GM19043 (cell line): Measurements from ENCODE around the gene RPE.

Experiments
- ATAC-seq: cut with Tn5 transposase; IDR thresholded peaks from one replicate; pipeline ENCODE4 v1.9.1; 2021; ENCODE audit warnings: low read depth; ENCODE audit not compliant: unreplicated experiment

RPE gene

DNA sequence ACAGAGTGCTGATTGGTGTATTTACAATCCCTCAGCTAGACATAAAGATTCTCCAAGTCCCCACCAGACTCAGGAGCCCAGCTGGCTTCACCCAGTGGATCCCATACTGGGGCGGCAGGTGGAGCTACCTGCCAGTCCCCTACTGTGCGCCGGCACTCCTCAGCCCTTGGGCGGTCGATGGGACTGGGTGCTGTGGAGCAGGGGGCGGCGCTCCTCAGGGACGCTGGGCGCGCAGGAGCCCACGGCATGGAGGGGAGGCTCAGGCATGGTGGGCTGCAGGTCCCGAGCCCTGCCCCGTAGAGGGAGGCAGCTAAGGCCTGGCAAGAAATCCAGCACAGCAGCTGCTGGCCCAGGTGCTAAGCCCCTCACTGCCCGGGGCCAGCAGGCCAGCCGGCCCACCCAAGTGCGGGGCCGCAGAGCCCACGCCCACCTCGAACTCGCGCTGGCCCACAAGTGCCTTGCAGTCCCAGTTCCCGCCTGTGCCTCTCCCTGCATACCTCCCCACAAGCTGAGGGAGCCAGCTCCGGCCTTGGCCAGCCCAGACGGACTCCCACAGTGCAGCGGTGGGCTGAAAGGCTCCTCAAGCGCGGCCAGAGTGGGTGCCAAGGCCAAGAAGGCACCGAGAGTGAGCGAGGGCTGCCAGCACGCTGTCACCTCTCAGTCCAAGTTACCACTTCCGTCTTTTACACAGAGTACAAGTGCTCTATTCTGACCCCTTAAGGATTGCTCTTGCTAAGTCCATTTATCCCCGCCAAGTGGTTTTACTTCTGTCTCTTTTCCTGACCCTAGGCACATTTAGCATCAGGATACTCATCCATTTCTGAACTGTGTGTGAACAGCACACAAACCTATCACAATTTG lies 1.7 kb upstream of the RPE start:
- ATAC-seq, result no peak

DNA sequence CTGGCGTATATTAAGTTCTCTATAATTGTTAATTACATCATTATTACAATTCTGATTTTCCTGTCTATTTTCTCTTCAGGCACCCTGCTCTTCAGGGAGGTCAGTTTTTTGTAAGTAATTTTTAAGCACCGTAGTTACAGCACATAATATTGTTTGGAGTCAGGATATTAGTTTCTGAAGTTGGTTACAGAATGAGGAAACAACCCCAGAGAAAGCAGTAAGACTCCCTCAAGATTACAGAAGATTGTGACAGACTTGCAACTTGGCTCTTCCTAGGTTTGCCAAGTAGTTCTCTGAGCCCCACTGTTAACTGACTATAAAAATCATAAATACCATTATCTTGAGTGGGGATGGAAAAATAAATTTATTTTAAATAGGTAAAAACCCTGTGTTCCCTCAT lies 921 bp downstream of the RPE start:
- no peak for ATAC-seq

DNA sequence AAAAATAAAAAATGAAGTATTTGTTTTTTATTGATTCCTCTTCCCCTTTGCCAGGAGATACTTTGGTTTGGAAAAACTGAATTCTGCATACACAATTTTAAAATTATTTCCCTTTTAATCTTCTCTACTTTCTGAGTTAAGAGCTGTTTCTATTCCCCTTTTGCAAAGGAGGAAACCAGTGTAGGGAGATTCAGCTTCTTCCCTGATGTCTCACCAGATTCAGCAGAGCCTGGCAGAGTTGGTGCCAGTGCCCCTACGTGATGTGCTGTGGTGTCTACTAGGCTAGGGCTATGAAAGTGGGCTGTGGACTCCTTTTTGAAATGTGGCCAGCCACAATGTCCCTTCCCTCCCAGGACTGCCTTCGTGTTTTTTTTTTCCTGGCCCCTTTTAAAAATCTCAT lies 2.4 kb downstream of the RPE start:
- no peak for ATAC-seq

DNA sequence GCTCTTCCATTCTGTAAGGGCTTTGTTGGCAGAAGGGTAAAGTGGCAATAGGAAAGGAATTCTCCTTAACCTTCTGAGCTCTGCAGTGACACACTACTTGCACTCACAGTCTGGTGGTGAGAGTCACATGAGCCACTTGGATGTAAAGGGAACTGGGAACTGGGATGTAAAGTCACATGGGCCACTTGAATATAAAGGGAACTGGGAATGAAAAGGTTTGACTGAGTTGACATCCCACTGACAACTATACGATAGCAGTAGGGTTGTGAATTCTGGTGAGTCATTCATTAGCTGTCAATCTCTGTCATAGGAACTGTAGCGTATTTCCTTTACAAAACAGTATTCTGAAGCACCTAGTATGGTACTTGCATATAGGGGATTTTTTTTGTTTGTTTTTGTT lies 5.5 kb downstream of the RPE start:
- no peak for ATAC-seq

DNA sequence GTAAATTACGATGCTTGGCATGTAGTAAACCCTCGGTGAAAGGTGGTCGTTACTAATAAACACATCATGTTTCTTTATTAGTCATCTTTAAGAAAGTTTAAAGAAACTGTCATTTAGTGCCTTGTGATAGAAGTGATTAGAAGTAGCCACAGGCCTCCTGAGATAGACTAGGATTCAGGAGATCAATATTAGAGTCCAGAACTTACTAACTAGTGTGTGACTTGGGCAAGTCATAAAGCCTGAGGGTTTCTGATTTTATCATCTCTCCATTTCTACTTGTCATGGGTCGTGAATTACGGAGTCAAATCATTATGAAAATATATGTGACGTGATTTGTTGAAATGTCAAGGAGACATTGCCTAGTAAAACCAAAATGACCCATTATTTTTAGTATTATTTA lies 6.7 kb downstream of the RPE start:
- no peak for ATAC-seq

DNA sequence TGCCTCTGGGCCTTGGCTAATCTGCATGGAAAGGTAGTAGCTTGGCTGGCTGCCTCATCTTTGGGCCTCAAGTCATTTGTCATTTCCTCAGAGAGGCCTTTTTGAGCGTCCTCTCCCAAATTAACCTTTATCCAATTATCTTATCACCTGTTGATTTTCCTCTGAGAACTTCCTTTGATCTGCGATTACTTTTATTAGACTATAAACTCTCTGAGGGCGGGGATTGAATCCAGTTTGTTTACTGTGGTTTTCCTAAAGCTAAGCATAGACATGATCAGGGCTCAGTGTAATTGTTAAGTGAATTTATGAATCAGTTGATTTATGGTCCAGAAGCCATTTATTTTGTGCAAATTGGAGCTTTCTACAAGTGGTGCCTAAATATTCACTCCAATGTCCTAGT lies 7.5 kb downstream of the RPE start:
- ATAC-seq, result no peak

DNA sequence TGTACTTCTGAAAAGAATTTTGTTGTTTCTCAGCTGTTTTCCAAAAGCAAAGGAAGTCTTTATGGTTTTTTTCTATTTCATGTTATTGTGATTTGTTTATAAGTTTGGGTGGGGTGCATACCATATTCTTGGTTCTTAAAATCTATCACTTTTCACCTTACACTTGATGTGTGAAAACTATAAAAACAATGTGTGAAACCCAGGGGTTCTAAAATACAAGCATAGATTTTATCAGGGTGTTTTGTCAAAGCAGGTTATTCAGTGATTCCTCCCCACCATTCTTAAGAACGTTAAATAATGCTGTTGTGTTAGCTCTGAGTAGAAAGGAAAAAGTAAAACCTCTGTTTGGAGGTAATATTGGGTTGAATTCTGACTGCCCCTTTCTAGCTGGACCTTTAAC lies 17.7 kb downstream of the RPE start:
- no peak for ATAC-seq

DNA sequence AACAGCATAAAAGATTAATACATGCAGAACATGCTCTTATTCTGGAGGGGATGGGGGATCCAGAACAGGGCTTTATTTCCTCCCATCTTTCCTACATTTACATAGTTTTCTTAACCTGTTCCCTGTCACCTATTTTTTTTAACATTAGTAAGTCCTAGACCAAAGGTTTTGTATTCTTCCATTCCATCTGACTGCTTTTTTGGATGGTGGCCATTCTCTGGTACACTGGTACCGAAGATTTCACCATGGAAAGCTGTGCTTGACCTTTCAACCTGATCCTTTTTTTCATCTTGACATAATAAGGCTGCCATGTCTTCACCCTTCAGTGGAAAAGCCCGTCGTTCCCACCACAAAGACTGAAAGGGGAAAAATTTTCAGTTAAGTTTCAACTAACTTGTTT lies 20.4 kb downstream of the RPE start:
- no peak for ATAC-seq

DNA sequence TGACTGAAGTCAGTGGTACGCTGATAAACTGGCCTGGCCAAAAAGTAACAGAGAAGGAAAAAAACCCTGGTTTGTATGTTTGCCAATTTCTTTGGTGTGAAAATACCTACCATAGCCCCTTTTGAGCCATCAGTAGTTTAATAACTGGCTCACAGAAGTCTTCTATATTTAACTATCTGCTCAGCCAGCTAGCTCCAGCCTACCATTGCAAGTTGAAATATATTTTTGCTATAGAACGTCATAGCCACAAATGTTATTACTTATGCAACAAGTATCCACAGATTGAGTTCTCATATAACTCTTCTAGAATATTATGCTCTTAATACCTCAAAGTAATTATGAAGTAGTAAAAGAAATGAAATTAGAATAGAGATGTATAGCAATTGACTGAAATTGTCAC lies 25.2 kb downstream of the RPE start:
- no peak for ATAC-seq

DNA sequence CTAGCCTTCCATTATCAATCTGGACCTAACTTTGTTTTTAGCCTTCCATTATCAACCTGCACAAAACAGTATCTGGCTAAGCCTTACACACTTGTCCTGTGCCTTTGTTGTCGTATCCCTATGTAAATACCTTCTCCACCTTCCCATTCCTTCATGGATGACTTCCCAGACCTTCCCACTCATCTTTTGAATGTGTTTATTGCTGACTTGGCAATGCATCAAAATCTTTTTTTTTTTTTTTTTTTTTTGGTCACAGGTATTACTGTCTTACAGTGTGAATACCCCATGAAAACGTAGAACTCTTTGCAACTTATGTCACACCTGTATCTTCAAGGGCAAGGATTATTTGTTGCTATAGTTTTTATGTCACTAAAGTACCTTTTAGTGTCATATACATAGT lies 25.7 kb downstream of the RPE start:
- ATAC-seq, result no peak

DNA sequence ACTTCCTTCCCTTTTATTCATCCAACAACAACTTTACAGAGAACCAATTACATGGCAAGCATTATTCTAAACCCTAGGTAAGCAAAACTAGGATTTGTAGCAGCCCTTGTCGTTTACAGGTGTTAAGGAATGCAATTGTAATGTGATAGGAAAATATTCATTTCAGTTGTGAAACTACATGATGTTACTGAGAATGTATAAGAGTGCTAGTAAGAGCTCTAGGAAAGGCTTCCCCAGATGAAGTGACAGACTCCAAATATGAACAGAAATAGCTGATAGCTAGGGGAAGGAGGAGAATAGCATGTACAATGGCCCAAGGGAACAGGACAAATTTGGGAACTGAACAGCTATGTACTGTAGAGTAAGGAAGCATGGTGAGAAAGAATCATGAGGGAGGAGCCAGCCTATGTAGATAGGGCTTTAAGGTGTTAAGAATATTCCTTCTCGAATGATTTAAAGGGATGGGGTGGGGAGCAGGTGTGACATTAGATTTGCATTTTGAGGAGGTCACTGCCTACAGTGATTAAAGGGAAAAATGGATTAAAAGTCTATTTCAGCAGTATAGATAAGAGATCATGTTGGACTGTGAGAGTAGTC lies 31.7 kb downstream of the RPE start:
- ATAC-seq, result no peak

DNA sequence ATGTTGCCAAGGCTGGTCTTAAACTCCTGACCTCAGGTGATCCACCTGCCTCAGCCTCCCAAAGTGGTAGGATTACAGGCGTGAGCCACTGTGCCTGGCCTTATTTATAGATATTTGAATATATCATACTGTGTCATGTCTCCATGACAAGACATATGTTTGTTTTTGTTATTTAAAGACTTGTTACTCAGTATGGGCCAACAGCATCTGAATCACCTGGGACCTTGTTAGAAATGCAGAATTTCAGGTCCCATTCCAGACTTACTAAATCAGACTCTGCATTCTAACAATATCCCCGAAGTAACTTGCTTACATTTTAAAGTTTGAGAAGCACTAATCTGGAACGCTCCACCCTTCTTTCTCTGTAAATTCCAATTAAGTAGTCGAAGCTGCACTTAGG lies 33.2 kb downstream of the RPE start:
- ATAC-seq, result no peak

DNA sequence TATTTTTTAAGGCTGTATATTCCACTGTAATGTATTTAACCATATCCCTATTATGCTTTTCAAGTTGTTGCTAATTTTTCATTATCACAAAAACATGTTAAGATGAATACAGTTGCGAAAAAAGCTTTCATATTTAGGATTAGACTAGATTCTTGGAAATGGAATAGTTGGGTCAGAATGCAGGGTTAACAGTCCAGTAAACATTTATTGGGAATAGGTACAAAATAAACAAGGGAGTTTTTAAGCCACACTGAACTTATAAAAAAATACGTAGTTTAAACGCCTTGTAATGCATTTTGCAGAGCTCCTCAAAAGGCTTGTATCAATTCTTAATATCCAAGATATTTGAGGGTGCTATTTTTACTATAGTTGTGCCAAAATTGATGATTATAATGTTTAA lies 35.6 kb downstream of the RPE start:
- ATAC-seq, result no peak

DNA sequence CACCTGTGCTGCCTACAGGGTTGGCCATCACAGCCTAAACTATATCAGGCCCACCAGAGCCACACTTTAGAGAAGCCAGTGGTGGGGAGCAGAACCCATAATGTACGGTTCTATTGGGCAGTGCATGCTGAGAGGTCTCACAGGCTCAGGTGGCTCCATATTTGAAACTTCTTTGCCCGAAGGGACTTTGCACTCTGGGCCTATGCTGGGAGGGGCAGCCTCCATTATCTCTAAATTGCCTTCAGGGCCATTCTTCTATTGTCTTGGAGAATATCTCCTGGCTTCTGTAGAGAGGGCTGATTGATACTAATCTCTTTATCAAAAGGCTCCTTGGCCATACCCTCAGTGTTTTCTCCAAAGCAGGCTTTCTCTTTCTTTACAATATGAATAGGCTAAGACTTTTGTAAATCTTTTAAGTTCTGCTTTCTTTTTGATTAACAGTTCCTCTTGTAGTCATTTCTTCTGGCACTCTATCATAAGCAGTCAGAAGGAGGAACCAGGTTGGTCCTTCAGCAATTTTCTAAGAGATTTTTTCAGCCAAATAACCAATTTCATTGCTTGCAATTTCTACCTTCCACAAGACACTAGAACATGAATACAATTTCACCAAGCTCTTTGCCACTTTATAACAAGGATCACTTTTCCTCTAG lies 44.5 kb downstream of the RPE start:
- ATAC-seq, result no peak

DNA sequence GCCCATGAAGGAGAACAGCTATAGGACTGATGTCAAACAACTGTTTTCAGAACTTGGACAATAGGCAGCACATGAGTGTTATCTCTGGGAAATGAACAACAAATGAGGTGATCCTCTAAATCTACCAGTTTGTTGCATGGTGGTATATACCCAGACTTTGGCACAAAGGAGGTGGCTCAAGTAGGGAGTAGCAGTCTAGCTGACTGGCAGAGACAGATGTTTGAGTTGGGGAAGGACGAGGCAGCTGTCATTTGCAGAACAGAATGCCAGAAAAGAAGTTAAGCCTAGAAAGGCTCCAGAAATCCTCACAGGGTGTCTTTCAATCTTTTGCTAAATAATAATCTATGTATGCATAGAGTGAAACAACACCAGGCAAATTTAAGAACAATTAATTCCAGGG lies 47.4 kb downstream of the RPE start:
- no peak for ATAC-seq

DNA sequence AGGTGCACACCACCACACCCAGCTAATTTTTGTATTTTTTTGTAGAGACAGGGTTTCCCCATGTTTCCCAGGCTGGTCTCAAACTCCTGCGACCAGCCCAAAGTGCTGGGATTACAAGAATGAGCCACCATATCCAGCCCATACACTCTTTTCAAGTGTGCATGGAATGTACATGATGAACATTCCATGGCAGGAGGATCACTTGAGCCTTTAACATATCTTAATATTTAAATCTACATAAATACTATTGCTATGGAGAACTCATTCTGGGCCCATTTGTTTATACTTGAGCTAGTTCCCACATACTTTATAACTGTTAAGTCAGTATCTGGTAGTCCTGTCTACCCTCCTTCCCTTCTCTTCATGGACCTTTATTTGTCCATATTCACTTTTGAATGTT lies 48.4 kb downstream of the RPE start:
- ATAC-seq, result no peak

DNA sequence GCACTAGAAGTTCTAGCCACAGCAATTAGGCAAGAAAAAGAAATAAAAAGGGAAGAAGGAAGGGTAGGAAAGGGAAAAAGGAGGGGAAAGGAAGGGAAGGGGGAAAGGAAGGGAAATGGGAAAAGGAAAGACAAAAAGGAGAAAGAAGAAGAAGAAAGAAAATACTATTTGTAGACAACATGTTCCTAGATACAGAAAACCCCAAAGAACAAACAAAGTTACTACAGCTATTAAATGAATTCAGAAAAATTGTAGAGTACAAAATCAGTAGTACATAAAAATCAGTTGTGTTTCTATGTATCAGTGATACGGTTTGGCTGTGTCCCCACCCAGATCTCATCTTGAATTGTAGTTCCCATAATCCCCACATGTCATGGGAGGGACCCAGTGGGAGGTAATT lies 52.3 kb downstream of the RPE start:
- no peak for ATAC-seq

DNA sequence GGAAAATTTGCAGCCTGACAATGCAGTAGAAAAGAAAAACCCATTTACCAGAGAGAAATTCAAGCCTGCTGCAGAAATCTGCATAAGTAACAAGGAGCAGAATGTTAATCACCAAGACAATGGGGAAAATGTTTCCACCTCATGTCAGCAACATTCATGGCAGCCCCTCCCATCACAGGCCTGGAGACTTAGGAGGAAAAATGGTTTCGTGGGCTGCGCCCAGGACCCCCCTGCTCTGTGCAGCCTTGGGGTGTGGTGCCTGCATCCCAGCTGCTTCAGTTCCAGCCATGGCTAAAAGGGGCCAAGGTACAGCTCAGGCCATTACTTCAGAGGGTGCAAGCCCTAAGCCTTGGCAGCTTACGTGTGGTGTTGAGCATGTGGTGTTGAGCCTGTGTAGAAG lies 53.4 kb downstream of the RPE start:
- ATAC-seq, result no peak

DNA sequence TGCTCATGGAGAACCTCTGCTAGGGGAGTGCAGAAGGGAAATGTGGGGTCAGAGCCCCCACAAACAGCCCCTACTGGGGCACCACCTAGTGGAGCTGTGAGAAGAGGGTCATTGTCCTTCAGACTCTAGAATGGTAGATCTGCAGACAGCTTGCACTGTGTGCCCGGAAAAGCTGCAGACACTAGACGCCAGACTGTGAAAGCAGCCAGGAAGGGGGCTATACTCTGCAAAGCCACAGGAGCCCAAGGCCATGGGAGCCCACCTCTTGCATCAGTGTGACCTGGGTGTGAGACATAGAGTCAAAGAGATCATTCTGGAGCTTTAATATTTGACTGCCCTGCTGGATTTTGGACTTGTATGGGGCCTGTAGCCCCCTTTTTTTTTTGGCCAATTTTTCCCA lies 60.9 kb downstream of the RPE start:
- ATAC-seq, result no peak
